MM.1S (cell line): Measurements from ENCODE around the gene BMPR2.

Source experiments
- CTCF ChIP-seq: fragments of 300-600 bp; sonication (generic); IDR thresholded peaks from 2 replicates; pipeline ENCODE4 v1.5.1; 2016; ENCODE audit warnings: antibody characterized with exemption, low read length, mixed read lengths
- EZH2 ChIP-seq: fragments of 300-600 bp; sonication (generic); optimal IDR thresholded peaks from 2 replicates; pipeline ENCODE3; 2017; ENCODE audit warnings: low read depth, mild to moderate bottlenecking, antibody characterized with exemption, low read length, mixed read lengths

GRCh38 chr2:202378662-202379358 is 2.7 kb downstream of the BMPR2 start:
- no peak for TF ChIP-seq CTCF
- no peak for TF ChIP-seq EZH2
